ENCODE measurements around the gene PEF1. TPM values are rescaled to one million over a fixed set of nuclear protein-coding genes. Genes with fewer than 3 reads are reported as not detected.

PEF1 gene
- total RNA-seq, 1 experiment from 2014 or later = 33.7 TPM

- Mint-ChIP-seq H3K9me3 (no peaks in the 10 kb centered on the region), H3K36me3 (no peaks in the 10 kb centered on the region), H3K4me3 (no peak overlapping the region), H3K4me1 (peaks cover 12% of the 10 kb centered on the region), H3K27ac (no peak overlapping the region), H3K27me3 (ENCODE audit: low read depth) (no peaks in the 10 kb centered on the region)
- POLR2A ChIA-PET = no interaction called here
- CTCF ChIA-PET = interaction anchor here (1.5 to 6.0 kb wide), 6 partner anchors 22 to 150 kb away, joined by 4 to 28 read pairs (median 6); partner anchors contain the start of gene HCRTR1
- ATAC-seq = no peak
- no peak for TF ChIP-seq ZNF263 (CRISPR knock-in tag; IDR thresholded peaks at IDR 0.05; ENCODE audit: low read depth)
- TF ChIP-seq SMAD4 (CRISPR knock-in tag; IDR thresholded peaks at IDR 0.05) = no peak
- TF ChIP-seq, protein P1, sequence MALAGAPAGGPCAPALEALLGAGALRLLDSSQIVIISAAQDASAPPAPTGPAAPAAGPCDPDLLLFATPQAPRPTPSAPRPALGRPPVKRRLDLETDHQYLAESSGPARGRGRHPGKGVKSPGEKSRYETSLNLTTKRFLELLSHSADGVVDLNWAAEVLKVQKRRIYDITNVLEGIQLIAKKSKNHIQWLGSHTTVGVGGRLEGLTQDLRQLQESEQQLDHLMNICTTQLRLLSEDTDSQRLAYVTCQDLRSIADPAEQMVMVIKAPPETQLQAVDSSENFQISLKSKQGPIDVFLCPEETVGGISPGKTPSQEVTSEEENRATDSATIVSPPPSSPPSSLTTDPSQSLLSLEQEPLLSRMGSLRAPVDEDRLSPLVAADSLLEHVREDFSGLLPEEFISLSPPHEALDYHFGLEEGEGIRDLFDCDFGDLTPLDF (CRISPR knock-in tag; IDR thresholded peaks at IDR 0.05) = no peak
- TF ChIP-seq ZNF671 (CRISPR knock-in tag; IDR thresholded peaks at IDR 0.05) = no peak
- TF ChIP-seq ZNF317 (CRISPR knock-in tag; IDR thresholded peaks at IDR 0.05; ENCODE audit: borderline replicate concordance, low read depth) = no peak
- TF ChIP-seq, protein P2, sequence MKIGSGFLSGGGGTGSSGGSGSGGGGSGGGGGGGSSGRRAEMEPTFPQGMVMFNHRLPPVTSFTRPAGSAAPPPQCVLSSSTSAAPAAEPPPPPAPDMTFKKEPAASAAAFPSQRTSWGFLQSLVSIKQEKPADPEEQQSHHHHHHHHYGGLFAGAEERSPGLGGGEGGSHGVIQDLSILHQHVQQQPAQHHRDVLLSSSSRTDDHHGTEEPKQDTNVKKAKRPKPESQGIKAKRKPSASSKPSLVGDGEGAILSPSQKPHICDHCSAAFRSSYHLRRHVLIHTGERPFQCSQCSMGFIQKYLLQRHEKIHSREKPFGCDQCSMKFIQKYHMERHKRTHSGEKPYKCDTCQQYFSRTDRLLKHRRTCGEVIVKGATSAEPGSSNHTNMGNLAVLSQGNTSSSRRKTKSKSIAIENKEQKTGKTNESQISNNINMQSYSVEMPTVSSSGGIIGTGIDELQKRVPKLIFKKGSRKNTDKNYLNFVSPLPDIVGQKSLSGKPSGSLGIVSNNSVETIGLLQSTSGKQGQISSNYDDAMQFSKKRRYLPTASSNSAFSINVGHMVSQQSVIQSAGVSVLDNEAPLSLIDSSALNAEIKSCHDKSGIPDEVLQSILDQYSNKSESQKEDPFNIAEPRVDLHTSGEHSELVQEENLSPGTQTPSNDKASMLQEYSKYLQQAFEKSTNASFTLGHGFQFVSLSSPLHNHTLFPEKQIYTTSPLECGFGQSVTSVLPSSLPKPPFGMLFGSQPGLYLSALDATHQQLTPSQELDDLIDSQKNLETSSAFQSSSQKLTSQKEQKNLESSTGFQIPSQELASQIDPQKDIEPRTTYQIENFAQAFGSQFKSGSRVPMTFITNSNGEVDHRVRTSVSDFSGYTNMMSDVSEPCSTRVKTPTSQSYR (CRISPR knock-in tag; IDR thresholded peaks at IDR 0.05) = no peak
- TF ChIP-seq, protein P3, sequence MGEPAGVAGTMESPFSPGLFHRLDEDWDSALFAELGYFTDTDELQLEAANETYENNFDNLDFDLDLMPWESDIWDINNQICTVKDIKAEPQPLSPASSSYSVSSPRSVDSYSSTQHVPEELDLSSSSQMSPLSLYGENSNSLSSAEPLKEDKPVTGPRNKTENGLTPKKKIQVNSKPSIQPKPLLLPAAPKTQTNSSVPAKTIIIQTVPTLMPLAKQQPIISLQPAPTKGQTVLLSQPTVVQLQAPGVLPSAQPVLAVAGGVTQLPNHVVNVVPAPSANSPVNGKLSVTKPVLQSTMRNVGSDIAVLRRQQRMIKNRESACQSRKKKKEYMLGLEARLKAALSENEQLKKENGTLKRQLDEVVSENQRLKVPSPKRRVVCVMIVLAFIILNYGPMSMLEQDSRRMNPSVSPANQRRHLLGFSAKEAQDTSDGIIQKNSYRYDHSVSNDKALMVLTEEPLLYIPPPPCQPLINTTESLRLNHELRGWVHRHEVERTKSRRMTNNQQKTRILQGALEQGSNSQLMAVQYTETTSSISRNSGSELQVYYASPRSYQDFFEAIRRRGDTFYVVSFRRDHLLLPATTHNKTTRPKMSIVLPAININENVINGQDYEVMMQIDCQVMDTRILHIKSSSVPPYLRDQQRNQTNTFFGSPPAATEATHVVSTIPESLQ (CRISPR knock-in tag; IDR thresholded peaks at IDR 0.05) = no peak
- TF ChIP-seq ATF1 (CRISPR knock-in tag; IDR thresholded peaks at IDR 0.05) = no peak
- TF ChIP-seq TEAD4 (CRISPR knock-in tag; IDR thresholded peaks at IDR 0.05) = no peak
- TF ChIP-seq, protein P4, sequence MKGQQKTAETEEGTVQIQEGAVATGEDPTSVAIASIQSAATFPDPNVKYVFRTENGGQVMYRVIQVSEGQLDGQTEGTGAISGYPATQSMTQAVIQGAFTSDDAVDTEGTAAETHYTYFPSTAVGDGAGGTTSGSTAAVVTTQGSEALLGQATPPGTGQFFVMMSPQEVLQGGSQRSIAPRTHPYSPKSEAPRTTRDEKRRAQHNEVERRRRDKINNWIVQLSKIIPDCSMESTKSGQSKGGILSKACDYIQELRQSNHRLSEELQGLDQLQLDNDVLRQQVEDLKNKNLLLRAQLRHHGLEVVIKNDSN (CRISPR knock-in tag; IDR thresholded peaks at IDR 0.05) = no peak
- TF ChIP-seq CBFB (CRISPR knock-in tag; IDR thresholded peaks at IDR 0.05; ENCODE audit: low read depth) = no peak
- TF ChIP-seq NR1H2 (CRISPR knock-in tag; IDR thresholded peaks at IDR 0.05) = no peak
- no peak for DNase-seq (ENCODE audit: low spot score)
These were observed 5.1 kb downstream of the PEF1 start for GRCh38 chr1:31639543-31639942.

GRCh38 chr1:31637915-31638673 lies 6.6 kb downstream of the PEF1 start:
- ChIA-PET CTCF (interaction anchor here (0.5 to 6.0 kb wide), 8 partner anchors 14 to 346 kb away, joined by 3 to 28 read pairs (median 4); no protein-coding TSS in a partner anchor), POLR2A (interaction anchor here (0.7 kb wide), 1 partner anchor 227 kb away, joined by 3 read pairs; no protein-coding TSS in a partner anchor)
- peaks cover 5% of the 10 kb centered on the region; the same call in 1 of the 2 replicates for H3K4me1 Mint-ChIP-seq
- no peaks in the 10 kb centered on the region for H3K27me3 Mint-ChIP-seq (ENCODE audit: low read depth)
- no peak overlapping the region for H3K4me3 Mint-ChIP-seq
- H3K36me3 Mint-ChIP-seq = no peaks in the 10 kb centered on the region
- no peak for TF ChIP-seq ZNF423 (CRISPR knock-in tag; IDR thresholded peaks at IDR 0.05)
- DNase-seq (ENCODE audit: low spot score) (no peak), ATAC-seq (no peak)
- no peak overlapping the region for H3K27ac Mint-ChIP-seq
- no peaks in the 10 kb centered on the region for H3K9me3 Mint-ChIP-seq

- POLR2A ChIA-PET = no interaction called here
- H3K9me3 Mint-ChIP-seq = no peaks in the 10 kb centered on the region
These were observed 11.6 kb downstream of the PEF1 start for GRCh38 chr1:31633117-31633516.

More at GRCh38 chr1:31633117-31633516, 11.6 kb downstream of the PEF1 start:
- Mint-ChIP-seq H3K27ac (peak overlapping the region; percentile 76; the same call in 1 of the 2 replicates), H3K4me1 (no peaks in the 10 kb centered on the region), H3K4me3 (no peak overlapping the region), H3K27me3 (ENCODE audit: low read depth) (no peaks in the 10 kb centered on the region), H3K36me3 (peaks cover 15% of the 10 kb centered on the region)
- CTCF ChIA-PET = interaction anchor here (0.5 to 2.0 kb wide), 33 partner anchors 8 to 708 kb away, joined by 3 to 31 read pairs (median 4); partner anchors contain the start of genes COL16A1, FABP3, PEF1 and SPOCD1
- TF ChIP-seq GTF2I (CRISPR knock-in tag; conservative IDR thresholded peaks at IDR 0.05) = no peak
- TF ChIP-seq JUN (CRISPR knock-in tag; IDR thresholded peaks at IDR 0.05) = no peak
- TF ChIP-seq CTCF (IDR thresholded peaks at IDR 0.05) = peak; percentile 54; the same call in 1 of the 2 replicates
- TF ChIP-seq NFYB (CRISPR knock-in tag; conservative IDR thresholded peaks at IDR 0.05; ENCODE audit: low read depth) = no peak
- no peak for TF ChIP-seq ZSCAN18 (CRISPR knock-in tag; IDR thresholded peaks at IDR 0.05)
- TF ChIP-seq NR1H2 (CRISPR knock-in tag; IDR thresholded peaks at IDR 0.05) = no peak
- TF ChIP-seq, protein P3 (CRISPR knock-in tag; IDR thresholded peaks at IDR 0.05) = no peak
- no peak for TF ChIP-seq ZNF263 (CRISPR knock-in tag; IDR thresholded peaks at IDR 0.05; ENCODE audit: low read depth)
- ATAC-seq (peak; percentile 86), DNase-seq (ENCODE audit: low spot score) (peak; percentile 75)

Measured in WTC11 (cell line).